ENCODE data around the gene UNC13A. TPM values are rescaled to one million over a fixed set of nuclear protein-coding genes. Genes with fewer than 3 reads are reported as not detected.

Gene UNC13A
- polyA plus RNA-seq, 1 of the 3 experiments (the other 2 are of a cell fraction): 0.38 TPM

- Histone ChIP-seq H2AFZ (ENCODE audit: low read depth) (no peak overlapping the region), H3K4me3 (ENCODE audit: low read depth in 2 of 2, low read length in 1 of 2) (no peak overlapping the region), H3K36me3 (replicated peaks in 1 of 2; ENCODE audit: control insufficient read depth in 1 of 2, insufficient read depth in 2 of 2, low read length in 1 of 2) (peaks cover 13 to 24% of the 10 kb centered on the region in 2 experiments), H4K20me1 (ENCODE audit: insufficient read depth) (no peaks in the 10 kb centered on the region), H3K4me1 (ENCODE audit: control insufficient read depth in 1 of 2, insufficient read depth in 2 of 2, low read depth in 1 of 2, low read length in 1 of 2) (no peaks in the 10 kb centered on the region), H3K9me3 (no peaks in the 10 kb centered on the region), H3K9ac (no peak overlapping the region), H3K27me3 (ENCODE audit: insufficient read depth) (no peaks in the 10 kb centered on the region), H3K79me2 (ENCODE audit: insufficient read depth) (peaks cover 11% of the 10 kb centered on the region; the same call in 1 of the 2 replicates), H3K27ac (ENCODE audit: low read depth in 2 of 2, low read length in 1 of 2) (no peak overlapping the region), H3K9me2 (no peaks in the 10 kb centered on the region), H3F3A (replicated peaks; ENCODE audit: insufficient read depth) (no peaks in the 10 kb centered on the region), H3K4me2 (no peak overlapping the region)
- WGBS (ENCODE audit: low lambda C conversion rate): 81% methylated on average over 6 of the region's 6 CpGs
- DNase-seq: no peak
- TF ChIP-seq NFIC (IDR thresholded peaks at IDR 0.05; ENCODE audit: borderline replicate concordance): no peak
- TF ChIP-seq REST (IDR thresholded peaks at IDR 0.05; ENCODE audit: low read depth, low read length): no peak
- TF ChIP-seq MXI1 (IDR thresholded peaks at IDR 0.05; ENCODE audit: low read depth, low read length): no peak
- TF ChIP-seq SIN3A (IDR thresholded peaks at IDR 0.05; ENCODE audit: borderline replicate concordance, low read depth, low read length): no peak
- TF ChIP-seq GABPA (IDR thresholded peaks at IDR 0.05; ENCODE audit: low read depth): no peak
- TF ChIP-seq TAF1 (IDR thresholded peaks at IDR 0.05; ENCODE audit: borderline replicate concordance, low read depth, low read length): no peak
- no peak for TF ChIP-seq TEAD4 (IDR thresholded peaks at IDR 0.05; ENCODE audit: borderline replicate concordance, insufficient read depth)
- TF ChIP-seq, protein P1, sequence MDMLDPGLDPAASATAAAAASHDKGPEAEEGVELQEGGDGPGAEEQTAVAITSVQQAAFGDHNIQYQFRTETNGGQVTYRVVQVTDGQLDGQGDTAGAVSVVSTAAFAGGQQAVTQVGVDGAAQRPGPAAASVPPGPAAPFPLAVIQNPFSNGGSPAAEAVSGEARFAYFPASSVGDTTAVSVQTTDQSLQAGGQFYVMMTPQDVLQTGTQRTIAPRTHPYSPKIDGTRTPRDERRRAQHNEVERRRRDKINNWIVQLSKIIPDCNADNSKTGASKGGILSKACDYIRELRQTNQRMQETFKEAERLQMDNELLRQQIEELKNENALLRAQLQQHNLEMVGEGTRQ (IDR thresholded peaks at IDR 0.05; ENCODE audit: borderline replicate concordance, low read depth, low read length): no peak
- TF ChIP-seq, protein P2, sequence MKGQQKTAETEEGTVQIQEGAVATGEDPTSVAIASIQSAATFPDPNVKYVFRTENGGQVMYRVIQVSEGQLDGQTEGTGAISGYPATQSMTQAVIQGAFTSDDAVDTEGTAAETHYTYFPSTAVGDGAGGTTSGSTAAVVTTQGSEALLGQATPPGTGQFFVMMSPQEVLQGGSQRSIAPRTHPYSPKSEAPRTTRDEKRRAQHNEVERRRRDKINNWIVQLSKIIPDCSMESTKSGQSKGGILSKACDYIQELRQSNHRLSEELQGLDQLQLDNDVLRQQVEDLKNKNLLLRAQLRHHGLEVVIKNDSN (IDR thresholded peaks at IDR 0.05; ENCODE audit: borderline replicate concordance, low read depth): no peak
- CTCF ChIA-PET: interaction anchor here (1.1 kb wide), 1 partner anchor 9 kb away, joined by 7 read pairs; no protein-coding TSS in a partner anchor
- POLR2A ChIA-PET: no interaction called here
Observed at GRCh38 chr19:17564781-17565180, 123.4 kb downstream of the UNC13A start.

- DNase-seq: no peak
- H3K4me1 ChIP-seq (ENCODE audit: control insufficient read depth in 1 of 2, insufficient read depth in 2 of 2, low read depth in 1 of 2, low read length in 1 of 2): no peaks in the 10 kb centered on the region
- no peaks in the 10 kb centered on the region for H3F3A ChIP-seq (replicated peaks; ENCODE audit: insufficient read depth)
- 84% methylated on average over 10 of the region's 11 CpGs for WGBS (ENCODE audit: low lambda C conversion rate)
- POLR2A ChIA-PET: no interaction called here
- H3K27ac ChIP-seq (ENCODE audit: low read depth in 2 of 2, low read length in 1 of 2): no peak overlapping the region
- H2AFZ ChIP-seq (ENCODE audit: low read depth): no peak overlapping the region
- no peak overlapping the region for H3K4me2 ChIP-seq
- H4K20me1 ChIP-seq (ENCODE audit: insufficient read depth): no peaks in the 10 kb centered on the region
- no peaks in the 10 kb centered on the region for H3K27me3 ChIP-seq (ENCODE audit: insufficient read depth)
- peaks cover 12% of the 10 kb centered on the region for H3K79me2 ChIP-seq (ENCODE audit: insufficient read depth)
- H3K36me3 ChIP-seq (replicated peaks in 1 of 2; ENCODE audit: control insufficient read depth in 1 of 2, insufficient read depth in 2 of 2, low read length in 1 of 2): peaks cover 5 to 23% of the 10 kb centered on the region in 2 experiments
- H3K9me2 ChIP-seq: no peaks in the 10 kb centered on the region
- TF ChIP-seq REST (IDR thresholded peaks at IDR 0.05; ENCODE audit: low read depth, low read length) (no peak), EP300 (IDR thresholded peaks at IDR 0.05; ENCODE audit: borderline replicate concordance in 1 of 2, low read depth in 1 of 2, low read length in 1 of 2) (no peak), MXI1 (IDR thresholded peaks at IDR 0.05; ENCODE audit: low read depth, low read length) (no peak), FOXJ3 (CRISPR knock-in tag; IDR thresholded peaks at IDR 0.05) (no peak), NRF1 (IDR thresholded peaks at IDR 0.05; ENCODE audit: low read depth, low read length) (no peak), CHD2 (IDR thresholded peaks at IDR 0.05; ENCODE audit: low read length, partially characterized antibody) (no peak), SIN3A (IDR thresholded peaks at IDR 0.05; ENCODE audit: borderline replicate concordance, low read depth, low read length) (no peak), TEAD4 (IDR thresholded peaks at IDR 0.05; ENCODE audit: borderline replicate concordance, insufficient read depth) (no peak), POLR2AphosphoS5 (IDR thresholded peaks at IDR 0.05; ENCODE audit: low read depth, low read length) (no peak)
- CTCF ChIA-PET: interaction anchor here (2.3 kb wide), 1 partner anchor 11 kb away, joined by 11 read pairs; no protein-coding TSS in a partner anchor
- H3K4me3 ChIP-seq (ENCODE audit: low read depth in 2 of 2, low read length in 1 of 2): no peak overlapping the region
- no peaks in the 10 kb centered on the region for H3K9me3 ChIP-seq
- no peak overlapping the region for H3K9ac ChIP-seq
Observed at GRCh38 chr19:17562561-17562960, 125.6 kb downstream of the UNC13A start.
